HG03460 (cell line): ENCODE data around the gene CEP104.
"Not testable (repeated sequence)": the region's sequence is repeated elsewhere in the genome, so short reads cannot be mapped to it uniquely, and the experiment has no call there.

ENCODE experiments used
- ATAC-seq: cut with Tn5 transposase; IDR thresholded peaks from one replicate; pipeline ENCODE4 v1.9.1; 2021; ENCODE audit not compliant: unreplicated experiment

The CEP104 gene

DNA sequence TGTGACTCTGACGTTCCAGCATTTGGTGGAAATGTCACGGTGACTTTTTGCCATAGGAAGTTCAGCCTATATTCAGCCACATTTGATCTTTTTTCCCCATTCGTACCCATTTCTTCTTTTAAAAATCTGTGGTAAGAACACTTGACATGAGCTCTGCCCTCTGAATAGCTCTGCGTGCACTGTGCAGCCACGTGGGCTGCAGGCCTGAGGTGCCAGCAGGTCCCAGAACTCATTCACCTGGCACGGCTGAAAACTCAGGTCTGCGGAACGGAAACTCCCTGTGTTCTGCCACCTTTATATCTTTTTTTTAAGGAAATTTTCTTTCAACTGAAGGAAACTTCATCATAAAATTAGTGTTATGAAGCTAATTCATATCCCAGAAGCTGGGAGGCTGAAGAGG is 28.6 kb downstream of the CEP104 start:
- no peak for ATAC-seq

DNA sequence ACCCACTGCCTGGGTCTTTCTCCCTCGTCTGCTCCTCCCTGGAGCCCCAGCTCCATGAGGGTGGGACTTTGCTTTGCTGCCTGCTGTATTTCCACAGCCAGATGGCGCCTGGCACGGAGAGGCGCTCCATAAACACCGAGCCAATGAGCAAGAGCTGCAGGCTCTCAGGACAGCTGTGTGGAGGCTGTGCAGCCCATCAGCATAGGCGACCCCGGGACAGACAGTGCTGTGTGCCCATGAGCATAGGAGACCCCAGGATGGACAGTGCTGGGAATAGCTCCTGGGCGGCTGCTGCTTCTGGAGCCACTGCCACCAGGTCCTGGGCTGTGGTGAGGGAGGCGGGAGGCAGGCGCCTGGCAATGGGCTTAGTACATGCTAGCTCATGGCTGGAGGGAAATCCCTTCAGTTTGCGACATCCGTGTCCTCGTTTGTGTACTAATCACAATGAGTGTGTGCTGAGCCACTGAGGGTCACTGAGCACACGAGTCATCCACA is 29.2 kb downstream of the CEP104 start:
- no peak for ATAC-seq

DNA sequence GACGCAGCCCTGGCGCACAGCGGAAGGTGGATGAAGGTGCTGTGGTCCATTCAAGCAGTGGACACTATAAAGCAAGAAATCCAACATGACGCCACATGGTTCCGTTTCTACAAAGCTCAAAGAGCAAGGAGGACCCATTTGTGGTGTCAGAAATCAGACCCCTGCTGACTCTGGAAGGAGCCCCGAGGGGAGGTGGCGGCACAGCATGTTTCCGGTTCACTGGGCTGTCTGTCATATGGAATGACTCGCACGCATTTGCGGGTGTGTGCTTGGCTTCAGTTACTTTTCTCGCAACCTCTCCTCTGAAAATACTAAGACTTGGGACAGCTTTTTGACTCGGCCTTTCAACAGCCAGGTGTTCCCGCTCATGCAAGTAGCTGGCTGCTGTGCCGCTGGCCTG is 31.7 kb downstream of the CEP104 start:
- ATAC-seq, result no peak

DNA sequence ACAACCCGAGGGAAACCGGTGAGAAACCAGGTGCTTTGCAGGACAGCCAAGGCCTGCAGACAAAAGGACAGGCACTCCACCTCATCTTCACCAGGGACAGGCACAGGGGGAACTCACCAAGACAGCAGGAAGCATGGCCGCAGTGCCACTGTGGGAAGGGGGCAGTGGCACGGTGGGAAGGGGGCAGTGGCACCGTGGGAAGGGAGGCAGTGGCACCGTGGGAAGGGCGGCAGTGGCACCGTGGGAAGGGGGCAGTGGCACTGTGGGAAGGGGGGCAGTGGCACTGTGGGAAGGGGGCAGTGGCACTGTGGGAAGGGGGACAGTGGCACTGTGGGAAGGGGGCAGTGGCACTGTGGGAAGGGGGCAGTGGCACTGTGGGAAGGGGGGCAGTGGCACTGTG is 32.4 kb downstream of the CEP104 start:
- no peak for ATAC-seq

DNA sequence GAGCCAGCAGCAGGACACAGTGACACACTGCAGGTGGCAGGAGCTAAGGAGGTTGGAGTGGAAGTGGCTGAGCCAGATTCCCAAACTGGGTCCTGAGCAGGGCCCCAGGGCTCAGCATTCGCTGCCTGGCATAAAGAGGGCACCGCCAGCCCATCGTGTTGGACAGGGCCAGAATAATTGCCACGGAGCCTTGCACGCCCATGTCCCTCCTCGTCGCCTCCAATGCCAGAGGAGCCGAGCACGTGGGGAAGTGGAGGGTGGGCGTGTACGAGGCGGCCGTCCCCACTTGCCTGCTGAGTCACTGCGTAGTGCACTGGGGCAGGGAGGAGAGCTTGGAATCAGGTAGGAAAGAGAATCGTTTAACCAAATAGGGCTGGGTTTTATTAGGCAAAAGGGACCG is 34.6 kb downstream of the CEP104 start:
- ATAC-seq, result no peak

DNA sequence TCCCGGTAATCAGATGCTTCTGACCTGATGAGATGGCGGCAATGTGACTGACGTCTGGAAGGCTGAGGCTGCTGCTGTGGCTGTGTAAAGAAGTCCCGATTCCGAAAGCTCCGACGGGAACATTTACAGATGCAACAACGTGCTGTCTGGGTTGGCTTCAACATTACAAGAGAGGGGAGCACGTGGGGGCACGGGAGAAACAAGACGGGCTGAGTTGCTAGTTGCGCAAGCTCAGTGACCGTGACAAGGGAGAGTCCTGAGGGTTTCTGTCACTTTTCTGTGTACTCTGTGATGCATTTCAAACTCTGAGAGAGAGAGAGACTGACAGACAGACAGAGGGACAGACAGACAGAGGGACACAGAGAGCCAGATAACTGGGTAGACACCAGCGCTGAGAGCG is 35.1 kb downstream of the CEP104 start:
- ATAC-seq, result no peak

DNA sequence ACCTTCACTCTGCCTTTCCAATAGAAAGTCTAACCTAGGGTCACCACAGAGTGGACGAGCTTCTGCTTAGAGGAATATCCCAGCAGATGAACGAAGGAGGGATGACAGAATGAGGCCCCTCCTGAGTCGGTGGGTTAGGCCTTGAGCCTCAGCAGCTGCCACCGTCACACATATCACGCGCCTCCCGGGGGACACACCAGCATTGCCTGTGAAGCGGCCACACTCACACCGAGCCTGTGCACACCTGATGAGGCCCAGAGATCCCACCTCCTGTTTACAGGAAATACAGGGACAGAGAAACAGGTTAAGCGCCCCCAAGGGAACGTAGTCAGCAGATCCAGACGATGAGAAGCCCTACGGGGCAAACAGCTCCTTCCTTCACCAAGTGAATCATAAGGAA is 35.6 kb downstream of the CEP104 start:
- ATAC-seq, result no peak

DNA sequence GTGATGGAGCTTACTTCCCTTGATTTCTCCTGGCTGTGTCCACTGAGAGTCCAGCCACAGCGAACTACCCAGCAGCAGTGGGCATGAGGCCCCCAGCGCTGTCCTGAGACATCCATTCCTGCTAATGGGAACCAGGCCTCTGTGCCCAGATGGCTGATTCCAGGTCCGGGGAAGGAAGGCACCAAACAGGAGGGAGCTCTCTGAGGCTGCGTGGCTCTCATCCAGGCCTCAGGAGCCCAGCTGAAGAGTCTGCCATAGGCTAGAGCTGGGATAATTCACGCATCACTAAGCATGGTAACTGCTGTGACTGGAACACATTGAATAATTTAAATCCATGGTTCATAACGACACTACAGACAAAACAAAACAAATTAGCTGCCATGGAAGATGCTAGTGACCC is 36.0 kb downstream of the CEP104 start:
- no peak for ATAC-seq

DNA sequence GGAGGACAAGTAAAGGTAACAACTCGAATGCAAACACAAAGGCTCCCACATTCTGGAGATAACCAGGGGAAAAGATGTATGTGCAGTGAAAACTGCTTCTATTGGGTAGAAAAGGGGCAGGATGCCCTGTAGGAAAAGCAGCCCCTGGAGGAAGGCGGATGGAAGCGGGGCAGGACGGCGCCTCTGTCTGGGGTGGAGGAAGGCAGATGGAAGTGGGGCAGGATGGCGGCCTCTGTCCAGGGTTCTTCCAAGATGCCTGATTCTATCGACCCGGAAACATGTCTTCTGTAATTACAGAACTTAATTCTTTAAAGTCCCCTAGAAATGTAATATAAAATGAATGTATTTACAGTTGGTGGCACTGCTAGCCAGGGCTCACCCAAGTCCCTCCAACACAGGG is 36.7 kb downstream of the CEP104 start:
- ATAC-seq, result no peak

DNA sequence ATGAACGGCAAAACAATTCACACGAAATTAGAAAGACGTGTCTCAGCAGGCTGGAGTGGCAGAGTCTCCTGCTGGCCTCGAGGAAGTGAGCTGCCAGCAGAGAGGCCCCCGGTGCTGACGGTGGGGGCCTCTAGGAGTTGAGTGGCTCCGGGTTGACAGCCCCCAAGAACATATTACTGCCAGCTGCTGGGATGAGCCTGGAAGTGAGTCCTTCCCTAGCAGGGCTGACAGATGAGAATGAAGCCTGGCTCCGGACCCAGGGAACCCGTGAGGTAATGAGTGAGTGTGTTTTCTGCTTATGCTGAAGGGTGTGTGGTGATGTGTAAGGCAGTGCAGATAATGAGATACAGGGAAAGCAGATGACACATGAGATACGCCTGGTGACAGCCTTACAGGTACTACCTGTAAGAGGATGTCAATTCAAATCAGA is 37.2 kb downstream of the CEP104 start:
- no peak for ATAC-seq

DNA sequence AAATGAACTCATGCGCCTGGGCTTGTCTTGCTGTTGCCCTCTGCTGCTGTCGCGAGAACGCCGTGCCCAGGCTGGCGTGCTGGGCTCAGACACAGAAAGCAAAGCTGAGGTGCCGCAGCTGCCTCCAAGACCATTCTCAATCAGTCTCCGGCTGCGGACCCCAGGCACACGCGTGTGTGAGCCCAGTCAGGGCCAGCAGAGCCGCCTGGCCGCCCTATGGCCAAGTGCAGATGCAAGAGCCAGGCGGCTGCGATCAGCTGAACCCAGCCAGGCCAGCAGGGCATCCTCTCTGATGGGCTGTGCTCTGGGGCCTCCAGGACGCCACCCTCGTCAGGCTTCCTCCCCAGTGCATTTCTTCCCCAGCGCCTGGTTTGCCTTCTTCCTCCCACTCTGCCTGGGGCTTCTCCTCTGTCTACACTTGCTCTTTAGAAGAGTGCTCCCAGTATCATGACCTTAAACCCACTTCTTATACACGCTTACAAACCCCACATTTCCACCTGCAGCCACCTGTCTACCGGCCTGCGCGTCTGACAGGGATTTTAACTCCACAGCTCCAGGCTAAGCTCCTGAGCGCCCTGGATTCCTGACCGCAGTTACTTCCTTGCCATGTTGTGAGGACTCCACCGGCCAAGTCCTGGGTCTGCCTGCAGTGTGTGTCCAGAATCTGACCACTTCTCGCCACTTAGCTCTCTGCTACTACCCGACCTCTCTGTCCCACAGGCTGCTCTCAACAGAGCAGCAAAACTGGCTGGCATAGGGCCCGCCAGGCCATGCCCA is 39.0 kb downstream of the CEP104 start:
- no peak for ATAC-seq

DNA sequence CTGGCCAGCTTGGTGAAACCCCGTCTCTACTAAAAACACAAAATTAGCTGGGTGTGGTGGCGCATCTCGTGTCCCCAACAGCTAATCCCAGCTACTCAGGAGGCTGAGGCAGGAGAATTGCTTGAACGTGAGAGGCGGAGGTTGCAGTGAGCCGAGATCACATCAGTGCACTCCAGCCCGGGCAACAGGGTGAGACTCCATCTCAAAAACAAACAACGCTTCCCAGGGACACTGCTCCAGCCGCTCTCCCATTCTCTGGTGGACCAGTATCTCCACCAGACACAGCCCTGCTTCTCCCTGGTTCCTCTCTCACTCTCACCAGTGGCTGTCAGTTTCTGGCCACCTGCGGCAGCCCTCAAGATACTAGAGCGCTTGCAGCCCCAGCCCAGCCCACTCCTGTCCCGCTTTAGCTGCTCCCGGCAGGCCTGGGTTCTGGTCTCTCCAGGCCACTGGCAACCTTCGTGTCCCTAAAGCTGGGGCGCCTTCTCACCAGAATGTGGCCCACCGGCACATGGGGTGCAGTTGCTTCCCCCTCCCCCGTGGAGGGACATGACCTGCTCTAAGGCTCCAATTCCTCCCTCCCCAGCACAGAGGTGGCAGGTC is 39.8 kb downstream of the CEP104 start:
- ATAC-seq, result no peak

DNA sequence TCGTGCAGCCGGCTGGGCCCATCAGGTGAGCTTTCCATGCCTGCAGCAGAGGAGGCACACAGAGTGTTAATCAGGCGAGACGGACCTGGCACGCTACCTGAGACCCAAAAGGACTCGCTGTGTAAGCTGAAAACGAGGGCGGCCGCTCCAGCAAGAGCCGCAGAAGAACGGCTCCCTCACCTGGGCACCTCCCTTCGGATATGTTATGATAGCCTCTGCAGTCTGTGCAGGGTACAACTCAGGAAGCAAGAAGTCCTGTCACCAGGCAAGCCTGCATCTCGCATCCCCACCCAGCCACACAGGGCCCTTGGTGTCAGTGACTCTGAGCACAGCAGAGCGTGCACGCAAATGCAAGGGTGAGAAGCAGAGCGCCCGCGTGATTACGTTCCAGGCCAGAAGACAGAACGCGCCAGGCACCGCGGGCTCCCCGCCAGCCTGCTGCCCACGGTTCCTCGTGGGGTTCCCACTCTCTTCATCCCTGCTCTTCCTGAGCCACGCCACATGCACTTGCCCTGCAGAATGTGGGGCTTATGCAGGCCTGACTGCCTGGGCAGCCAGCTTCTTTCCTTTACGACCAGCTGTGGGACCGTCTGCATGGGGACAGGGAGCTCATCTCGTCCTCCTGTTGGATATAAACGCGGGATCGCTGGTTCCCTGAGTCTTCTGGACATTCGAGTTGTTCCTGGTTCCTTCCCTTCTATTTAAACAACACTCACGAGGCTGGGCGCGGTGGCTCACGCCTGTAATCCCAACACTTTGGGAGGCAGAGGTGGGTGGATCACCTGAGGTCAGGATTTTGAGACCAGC is 40.5 kb downstream of the CEP104 start:
- no peak for ATAC-seq

DNA sequence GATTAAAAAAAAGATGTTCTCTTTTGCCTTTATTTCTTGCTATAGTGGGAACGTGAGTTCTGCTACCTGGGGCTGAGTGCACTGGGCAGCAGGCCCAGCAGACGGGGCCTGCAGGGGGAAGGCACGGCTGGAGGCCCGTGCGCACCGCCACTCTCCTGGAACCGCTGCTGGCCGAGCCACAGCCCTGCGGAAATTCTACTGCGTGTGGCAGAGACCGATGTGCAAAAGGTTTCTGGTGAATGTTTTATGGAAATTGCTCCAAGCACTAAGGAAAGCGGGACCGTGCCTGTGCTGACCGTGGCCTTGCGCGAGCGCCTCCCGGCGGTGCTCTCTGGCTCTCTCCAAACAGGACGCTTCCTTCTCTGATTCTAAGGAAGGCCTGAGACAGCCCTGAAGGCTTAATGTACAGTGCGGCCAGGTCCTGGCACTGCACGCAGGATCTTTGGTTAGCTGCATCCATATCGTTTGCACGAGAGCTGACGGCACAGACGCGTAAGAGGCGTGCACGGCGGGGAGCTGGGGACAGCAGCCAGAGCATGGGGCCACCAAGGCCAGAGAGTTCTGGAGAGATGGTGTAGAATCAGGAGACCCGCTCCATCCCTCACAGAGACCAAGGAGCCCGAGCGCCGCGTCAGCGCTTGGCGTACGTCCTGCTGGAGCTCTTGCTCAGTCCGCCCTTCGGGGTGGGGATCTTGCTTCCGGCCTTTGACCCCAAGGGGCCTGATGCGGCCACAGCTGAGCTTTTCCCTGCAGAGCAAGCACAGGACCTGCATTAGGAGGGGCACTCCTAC is 42.0 kb downstream of the CEP104 start:
- ATAC-seq, result no peak

DNA sequence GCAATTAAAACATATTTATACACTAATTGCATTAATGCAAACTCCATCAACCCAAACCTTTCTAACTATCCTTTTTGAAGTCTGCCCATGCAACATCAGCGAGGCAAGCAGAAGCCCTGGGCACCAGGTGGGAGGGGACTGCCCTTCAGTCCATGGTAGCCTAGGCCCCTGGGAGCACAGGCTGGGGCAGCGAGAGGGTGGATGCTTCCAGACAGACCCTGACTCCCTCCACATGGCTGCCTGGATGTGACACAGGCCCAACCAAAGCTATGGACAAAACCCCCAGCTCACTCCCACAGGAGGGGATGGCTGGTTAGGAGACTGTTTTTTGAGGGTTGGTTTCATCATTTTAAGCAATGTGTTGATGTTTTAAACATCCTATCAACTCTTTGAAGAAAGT is 42.9 kb downstream of the CEP104 start:
- ATAC-seq, result no peak

DNA sequence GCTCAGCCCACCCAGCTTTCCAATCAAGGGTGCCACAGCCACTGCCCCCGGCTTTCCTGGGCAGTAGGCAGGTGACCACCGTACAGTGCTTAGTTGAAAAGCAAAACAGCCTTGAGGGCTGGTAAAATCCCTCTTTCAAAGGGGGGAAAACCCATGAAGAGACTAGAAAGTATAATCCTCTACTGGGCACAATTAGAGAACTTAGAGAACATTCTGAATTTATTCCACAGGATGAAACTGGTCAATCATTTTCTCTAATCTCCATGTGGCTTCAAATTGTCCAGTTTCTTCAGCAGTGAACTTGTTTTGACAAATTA is 45.5 kb downstream of the CEP104 start:
- no peak for ATAC-seq

DNA sequence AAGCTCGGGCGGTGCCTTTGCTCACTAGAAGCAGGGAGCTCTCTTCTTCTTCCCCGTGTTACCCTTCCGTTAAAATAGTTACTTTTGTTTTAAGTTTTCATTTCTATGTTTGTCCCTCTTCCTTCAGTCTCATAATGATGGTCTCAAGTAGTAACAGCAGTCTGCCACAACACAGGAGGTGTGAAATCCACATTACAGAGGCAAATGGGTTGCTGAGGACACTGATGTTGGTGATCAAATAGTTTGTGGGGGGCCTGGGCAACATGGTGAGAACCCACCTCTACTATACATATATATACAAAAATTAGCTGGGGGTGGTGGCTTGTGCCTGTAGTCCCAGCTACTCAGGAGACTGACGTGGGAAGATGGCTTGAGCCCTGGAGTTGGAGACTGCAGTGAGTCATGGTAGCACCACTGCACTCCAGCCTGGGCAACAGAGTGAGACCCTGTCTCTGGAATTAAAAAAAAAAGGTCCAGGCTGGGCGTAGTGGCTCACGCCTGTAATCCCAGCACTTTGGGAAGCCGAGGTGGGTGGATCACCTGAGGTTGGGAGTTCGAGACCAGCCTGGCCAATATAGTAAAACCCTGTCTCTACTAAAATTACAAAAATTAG is 46.8 kb downstream of the CEP104 start:
- ATAC-seq, result not testable (repeated sequence)

DNA sequence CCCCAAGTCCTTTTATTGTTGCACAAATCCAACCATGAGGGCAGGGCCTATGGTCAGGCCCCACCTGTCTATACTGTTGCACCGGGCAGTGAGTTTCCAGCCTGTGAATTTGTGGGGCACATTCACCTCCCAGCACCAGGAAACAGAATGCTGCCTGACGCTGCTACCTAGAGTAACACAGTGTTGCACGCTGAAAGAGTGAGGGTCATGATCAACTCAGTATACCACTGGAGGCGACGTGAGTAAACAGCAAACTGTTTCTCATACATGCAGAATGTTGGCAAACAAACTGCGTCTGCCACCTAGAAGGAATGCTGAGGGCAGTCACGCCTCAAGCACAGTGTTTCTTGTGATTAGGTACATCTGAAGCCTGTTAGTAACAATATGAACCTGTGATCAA is 47.3 kb downstream of the CEP104 start:
- no peak for ATAC-seq

DNA sequence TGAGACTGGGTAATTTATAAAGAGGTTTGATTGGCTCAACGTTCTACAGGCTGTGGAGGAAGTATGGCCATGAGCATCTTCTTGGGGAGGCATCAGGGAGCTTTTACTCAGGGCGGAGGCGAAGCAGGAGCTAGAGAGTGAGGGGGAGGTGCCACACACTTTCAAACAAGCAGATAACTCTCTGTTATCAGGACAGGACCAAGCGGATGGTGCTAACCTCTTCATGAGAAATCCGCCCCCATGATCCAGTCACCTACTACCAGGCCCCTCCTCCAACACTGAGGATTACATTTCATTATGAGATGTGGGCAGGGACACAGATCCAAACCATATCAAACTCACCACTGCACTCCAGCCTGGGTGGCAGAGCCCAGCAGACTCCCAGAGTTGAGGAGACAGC is 49.2 kb downstream of the CEP104 start:
- ATAC-seq, result no peak

DNA sequence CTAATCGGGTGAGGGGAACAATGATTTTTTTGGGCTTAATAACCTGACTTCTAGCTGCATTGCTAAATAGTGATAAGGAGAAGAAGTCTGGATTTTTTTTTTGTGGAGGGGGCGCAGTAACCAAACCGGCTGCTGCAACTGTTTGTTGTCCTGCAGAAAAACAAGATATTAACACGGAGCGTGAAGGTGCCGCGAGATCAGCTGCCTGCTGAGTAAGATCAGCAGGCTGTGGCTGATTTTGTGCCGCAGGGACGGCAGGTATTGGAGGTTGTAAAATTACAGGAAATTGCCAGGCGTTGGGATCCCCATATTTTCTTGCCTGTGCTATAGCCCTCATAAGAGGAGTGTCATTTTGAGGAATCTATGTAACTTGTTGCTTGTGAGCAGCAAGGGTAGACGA is 52.0 kb downstream of the CEP104 start:
- ATAC-seq, result no peak

DNA sequence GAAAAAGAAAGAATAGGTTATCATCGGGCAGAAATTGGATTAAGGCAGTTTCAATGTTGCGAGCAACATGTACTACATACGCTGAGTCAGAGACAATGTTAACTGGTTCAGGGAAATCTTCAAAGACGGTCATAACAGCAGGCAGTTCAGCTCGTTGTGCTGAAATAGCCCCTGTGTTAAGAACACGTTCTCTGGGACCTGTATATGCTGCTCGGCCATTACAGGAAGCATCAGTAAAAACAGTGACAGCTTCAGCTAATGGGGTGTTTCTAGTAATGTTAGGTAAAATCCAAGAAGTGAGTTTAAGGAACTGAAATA is 52.4 kb downstream of the CEP104 start:
- ATAC-seq, result not testable (repeated sequence)
